HL-60/S4 (cell line): ENCODE results near the gene EXD3.

ENCODE experiments used
- in situ Hi-C: fragments of 300-500 bp; cut with MboI; formaldehyde crosslinking; loops from 2 replicates; pipeline ENCODE4 v1.14.3; 2022; ENCODE audit warnings: low sequenced_read_pairs

EXD3 gene

DNA sequence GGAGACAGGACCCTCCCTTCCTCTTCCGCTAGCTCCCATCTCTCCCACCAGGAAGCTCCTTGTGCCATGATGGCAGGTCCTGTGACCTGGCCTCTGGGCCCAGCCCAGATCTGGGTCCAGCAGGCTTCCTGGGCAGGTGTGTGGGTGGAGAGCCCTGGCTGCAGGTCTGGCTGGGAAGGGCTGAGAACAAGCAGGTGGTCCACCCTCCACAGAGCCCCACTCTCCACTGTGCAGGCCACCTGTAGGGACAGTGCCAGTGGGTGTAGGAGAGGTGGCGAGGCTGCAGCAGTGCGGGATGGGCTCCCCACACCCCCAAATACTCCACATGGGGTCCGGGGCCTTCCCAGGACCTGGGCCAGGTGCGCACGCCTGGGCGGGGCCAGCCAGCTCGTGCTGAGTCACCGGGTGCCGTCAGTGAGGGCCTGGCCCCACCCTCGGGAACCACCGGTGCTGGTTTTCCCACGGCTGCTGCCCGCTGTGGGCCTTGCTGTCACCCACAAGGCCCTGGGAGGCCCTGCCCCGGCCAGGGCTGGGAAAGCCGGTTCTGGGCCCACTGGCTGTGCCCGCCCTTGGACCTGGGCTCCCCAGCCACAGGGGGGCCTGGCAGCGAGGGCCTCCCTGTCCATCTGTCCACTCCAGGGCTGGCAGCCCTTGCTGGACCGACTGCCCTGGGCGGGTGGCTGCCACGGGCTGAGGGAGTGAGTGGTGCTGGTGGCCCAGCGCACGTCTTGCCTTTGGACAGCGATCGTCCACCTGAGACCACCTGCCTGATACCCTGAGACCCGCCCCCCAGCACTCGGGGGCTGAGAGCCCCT lies 111.6 kb downstream of the EXD3 start:
- in situ Hi-C loops = no loop called here

DNA sequence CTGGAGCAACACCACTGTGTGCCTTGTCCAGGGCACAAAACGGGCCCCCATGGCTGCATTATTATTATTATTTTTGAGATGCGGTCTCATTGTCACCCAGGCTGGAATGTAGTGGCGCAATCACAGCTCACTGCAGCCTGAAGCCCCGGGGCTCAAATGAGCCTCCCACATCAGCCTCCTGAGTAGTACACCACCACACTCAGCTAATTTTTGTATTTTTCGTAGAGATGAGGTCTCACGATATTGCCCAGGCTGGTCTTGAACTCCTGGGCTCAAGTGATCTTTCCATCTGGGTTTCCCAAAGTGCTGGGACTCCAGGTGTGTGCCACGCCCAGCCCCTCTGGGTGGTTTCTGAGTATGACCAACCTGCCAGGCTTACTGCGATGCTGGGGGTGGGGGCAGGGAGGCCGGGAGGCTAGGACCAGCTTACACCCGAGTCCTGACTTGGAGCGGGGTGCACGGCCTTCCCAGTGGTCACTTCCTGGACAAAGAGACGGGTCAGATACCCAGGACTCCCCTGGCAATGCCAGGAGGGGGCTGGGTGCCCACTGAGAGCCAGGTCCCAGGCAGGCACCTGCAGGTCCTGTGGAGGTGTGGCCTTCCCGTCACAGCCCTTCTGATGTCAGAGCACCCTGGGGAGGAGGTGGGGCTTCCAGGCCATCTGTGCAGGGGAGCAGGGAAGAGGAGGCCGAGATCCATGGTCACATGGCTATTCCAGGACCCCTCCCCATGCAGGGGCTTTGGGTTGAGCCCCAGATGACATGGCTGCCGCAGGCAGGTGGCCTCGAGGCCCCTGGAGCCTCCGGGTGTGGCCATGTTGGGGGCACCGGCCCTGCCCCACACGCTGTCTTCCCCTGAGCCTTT lies 112.5 kb downstream of the EXD3 start:
- in situ Hi-C loops = no loop called here

DNA sequence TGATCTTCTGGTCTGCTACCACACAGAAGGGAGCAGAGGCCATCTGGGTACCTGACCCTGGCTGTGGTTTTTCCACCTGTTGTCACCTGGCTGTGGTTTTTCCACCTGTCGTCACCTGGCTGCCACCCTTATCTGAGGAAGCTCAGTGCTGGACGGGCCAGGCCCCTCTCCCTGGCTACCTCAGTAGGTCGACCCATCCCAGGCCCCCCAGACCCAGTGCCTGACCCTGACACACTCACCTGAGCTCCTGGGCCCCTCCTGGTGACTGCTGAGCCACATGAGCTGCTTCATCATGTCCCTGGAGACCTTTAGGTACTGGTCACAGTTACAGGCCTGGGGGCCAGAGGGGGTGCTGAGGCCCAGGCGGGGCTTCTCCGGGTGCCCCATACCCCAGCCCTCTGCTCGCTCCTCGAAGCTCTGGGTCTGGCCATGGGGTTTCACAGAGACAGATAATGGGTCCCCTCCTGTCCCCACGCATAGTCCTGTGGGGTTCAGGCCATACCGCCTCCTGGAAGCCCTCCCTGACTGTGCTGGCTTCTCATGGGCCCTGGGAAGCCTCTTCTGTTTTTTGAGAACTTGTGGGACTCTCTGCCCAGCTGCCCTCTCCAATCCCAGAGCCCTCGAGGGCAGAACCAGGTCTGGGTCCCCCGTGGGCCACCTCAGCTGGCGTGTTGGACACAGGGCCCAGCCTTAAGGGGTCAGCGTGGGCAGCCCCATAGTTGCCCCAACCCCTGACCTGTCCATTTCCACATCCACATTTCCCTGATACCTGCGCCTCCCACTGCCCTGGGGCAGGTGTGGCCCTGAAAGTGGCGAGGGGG lies 113.4 kb downstream of the EXD3 start:
- in situ Hi-C loops = no loop called here

DNA sequence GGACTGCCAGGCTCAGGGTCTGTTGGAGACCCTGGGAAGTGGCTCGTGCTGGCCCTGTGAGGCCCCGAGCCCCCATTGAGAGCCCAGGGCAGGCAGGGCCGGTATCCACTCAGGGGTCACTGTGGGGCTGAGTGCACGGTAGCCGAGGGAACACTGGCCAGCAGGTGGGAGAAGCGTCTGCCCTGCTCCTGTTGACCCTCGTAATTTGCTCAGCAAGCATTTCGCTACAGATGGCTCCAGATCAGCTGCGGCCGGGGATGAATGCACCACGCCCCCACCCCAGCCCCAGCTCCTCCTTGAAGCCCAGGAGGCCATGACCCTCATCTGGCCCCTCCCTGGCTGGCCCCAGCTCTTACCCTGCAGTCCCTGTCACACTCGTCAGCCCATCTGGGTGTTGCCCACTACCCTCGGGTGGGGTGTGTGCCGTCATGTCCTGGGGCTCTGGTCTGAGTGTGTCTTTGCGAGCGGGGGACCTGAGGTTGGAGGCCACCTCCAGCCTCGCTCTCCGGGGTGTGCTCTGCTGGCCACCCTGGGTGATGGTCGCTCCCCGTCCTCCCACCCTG lies 114.8 kb downstream of the EXD3 start:
- in situ Hi-C loops = no loop called here

DNA sequence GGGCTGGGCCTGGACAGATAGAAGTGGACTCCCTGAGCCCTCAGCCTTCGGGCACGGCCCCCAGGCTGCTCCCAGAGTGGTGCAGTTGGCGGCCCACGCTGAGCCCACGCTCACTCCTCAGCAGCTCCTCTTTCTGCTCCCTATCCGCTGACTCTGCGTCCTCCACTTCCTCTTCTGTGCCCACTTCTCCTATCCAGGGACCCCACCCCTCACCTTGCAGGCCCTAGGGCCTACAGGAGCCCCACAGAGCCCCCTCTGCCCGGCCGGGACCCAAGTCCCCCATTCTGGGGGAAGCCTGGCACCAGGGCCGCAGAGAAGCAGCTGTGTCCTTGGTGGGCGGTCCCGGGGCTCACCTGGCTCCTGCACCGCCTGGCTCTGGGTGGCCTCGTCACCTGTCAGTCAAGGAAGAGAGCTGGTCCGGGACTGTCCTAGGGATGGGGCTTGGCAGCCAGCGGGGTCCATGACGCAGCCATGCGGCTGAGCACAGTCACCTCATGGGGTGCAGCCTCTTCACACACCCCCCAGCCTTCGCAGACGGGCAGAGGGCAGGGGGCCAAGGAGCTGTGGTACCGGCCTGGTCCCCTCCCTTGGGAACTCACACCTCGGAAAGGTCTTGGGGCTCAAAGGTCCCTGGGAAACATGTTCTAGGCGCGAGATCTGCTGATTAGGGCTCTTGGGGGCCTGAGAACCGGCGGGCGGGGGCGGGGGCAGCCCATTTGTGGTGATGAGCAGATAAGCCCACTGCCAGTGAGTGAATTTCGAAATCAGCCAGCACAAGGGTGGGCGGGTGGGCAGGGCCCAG lies 115.5 kb downstream of the EXD3 start:
- in situ Hi-C loops = no loop called here

DNA sequence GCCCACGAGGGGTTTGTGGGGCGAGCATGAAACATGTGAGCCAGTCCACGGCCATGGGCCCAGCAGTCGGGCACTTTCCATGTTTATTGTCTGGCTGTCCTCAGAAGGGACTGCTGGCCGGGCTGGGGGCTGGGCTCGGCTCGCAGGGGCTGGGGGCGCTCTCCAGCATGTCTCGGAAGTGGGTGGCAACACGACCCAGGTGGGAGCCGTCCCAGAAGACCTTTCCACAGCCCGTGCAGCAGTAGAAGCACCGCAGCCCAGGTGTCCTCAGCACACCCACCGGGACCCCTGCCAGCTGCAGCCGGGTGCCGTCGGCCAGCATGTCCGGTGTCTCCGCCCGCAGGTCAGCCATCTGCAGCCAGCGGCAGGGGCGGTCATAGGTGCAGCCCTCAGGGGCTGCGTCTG lies 116.1 kb downstream of the EXD3 start:
- in situ Hi-C loops = no loop called here

DNA sequence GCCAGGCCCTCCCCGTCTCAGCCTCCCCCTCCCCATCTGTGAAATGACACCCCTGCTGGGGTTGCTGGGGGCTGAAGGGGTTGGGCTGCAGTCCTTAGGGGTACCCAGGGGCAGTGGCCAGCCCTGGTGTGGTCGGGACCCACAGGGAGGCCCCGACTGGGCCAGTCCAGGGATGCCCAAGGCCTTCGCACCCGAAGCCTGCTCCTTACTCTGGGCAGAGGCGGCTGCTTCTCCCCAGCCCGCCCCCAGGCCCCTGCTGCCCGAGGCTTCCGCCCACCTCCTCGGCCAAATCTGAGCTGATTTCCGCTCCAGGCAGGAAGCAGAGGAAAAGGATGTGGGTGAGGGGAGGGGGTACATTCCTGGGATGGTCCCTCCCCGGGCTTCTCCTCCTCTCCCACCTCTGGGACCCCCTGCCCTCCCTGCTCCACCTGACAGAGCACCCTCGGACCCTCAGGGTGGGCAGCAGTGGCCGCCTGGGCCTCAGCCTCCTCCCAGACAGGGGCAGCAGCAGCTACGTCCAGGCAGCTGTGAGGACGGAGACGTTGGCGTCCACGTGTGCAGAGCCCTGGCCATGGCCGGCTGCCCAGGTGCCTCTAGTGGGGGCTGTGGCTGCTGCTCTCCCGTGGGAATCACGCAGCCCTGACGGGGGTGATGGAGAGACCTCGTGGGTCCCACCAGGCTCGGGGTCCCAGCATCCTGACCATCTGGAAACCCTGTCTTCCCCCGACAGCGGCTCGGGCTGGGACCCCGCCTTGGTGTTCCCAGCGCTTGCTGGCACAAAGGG lies 116.7 kb downstream of the EXD3 start:
- in situ Hi-C loops = no loop called here

DNA sequence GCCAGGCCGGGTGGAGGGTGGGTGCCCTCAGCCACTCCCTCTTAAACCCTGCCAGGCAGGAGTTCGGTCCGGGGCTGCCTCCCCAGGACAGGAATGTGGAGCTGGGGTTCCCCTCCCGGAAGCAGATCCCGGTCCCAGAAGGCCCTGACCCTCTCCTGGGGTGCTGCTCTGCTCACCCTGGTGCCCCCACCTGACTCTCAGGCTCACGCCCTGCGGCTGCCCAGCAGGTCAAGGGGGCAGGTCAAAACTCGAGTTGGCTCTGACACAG lies 117.2 kb downstream of the EXD3 start:
- in situ Hi-C loops = no loop called here

DNA sequence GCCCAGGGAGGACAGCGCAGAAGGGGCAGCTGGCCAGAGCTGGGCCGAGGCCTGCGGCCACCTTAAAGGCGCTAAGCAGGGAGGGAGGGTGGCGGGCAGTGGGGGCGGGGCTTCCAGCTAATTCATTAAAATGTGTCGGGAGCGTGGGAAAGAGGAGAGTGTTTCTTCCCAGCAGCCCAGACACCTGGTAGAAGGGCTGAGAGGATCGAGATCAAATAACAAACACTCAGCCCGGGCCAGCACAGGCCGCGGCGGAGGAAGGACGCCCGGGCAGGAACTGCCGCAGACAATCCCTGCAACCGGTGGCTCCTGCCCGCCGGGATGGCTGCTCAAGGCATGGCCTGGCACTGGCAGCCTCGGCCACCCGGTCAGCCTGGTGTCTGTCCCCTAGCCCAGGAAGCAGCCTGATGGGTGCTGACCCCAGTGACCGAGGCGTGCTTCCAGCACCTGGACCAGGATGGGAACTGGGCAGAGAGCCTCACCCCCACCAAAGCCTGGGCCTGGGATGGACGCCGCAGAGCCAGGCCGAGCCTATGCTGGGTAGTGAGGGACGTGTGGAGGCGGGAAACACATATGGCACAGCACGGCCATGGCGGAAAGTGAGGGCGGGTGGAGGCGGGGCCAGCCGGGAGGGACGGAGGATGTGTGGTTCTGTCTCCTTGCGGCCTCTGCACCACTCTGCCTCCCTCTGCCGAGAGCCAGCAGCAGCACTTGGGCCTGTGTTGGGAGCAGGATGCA lies 117.7 kb downstream of the EXD3 start:
- in situ Hi-C loops = no loop called here

DNA sequence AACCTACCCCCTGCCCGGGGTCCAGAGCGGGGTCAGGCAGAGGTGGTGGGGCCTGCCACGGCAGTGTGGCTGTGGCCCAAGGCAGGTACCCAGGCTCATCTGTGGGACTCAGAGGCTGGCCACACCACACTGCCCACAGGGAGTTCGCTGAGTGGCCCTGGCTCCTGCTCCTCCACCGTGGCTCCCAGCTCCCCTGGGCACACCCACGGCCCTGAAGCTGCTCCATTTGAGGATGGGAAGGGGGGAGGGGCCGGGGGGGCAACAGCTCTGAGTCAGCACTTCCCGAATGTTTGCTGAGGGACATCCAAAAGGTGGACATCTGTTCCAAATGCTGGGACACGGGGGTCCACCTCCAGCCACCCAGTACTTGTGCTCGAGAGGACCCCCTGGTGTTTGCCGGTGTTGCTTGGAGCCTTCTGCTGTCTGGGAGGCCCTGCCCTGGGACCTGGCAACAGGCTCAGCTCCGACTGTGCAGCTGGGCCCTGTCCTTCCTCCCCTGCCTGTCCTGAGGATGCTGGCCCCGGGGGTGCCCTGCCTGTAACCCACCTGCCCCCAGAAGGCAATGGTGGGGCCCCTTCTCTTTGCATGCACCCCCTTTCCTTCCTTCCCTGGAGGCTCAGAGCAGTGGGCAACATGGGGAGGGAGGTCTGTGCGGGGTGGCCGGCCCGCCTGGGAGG lies 118.4 kb downstream of the EXD3 start:
- in situ Hi-C loops = no loop called here

DNA sequence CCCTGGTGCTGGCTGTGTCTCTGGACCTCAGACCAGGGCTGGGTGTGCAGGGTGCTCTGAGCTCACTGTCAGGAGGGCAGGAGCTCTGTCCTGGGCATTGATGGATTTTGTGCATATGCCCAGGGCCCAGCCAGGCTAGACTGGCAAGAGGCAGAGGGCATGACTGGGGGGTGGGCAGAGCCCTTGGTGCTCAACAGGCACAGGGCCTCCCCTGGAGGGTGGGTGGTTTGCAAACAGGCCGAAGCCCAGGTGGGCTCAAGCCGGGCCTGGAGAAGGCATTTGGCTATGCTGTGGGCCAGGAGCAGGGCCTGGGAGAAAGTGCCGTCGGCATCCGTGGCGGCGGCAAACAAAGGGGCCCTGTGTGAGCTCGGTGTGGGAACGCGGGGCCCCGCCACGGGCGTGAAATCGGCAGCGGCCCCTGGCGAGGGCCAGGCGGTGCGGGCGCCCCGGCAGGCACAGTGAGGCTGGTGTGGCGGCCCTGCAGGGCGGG lies 119.0 kb downstream of the EXD3 start:
- in situ Hi-C loops = no loop called here

DNA sequence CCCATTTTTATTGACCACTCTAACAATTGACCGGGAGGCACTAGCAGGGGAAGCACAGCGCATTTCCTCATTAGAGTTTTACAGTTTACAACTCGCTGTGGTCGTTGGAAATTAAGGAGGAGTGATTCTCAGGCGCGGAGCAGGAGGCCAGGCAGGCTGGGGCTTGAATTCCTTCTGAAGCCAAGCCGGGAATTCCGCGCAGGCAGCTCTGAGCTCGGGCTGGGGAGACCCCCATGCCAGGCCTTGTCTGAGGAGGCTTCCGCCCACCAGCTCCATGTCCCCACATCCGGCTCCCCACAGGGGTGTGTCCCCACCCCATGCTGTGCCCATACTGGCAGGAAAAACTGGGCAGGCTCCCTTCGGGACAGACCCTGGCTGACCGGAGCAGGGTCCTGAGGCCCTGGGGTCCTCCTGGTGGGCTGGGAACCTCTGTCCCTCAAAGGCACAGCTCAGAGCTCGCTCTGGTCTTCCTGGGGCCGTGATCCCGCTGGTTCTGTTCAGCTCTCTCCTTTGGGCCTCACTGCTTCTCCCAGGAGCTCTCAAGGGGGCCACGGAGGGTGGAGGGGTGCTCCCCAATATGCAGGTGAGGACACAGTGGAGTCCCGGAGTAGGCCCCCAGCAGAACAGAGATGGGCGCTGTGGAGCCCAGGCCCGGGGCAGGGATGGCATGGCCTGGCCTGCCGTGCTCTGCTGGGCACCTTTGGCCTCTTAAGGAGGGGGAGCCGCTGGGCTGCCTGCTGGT lies 119.6 kb downstream of the EXD3 start:
- in situ Hi-C loops = no loop called here

DNA sequence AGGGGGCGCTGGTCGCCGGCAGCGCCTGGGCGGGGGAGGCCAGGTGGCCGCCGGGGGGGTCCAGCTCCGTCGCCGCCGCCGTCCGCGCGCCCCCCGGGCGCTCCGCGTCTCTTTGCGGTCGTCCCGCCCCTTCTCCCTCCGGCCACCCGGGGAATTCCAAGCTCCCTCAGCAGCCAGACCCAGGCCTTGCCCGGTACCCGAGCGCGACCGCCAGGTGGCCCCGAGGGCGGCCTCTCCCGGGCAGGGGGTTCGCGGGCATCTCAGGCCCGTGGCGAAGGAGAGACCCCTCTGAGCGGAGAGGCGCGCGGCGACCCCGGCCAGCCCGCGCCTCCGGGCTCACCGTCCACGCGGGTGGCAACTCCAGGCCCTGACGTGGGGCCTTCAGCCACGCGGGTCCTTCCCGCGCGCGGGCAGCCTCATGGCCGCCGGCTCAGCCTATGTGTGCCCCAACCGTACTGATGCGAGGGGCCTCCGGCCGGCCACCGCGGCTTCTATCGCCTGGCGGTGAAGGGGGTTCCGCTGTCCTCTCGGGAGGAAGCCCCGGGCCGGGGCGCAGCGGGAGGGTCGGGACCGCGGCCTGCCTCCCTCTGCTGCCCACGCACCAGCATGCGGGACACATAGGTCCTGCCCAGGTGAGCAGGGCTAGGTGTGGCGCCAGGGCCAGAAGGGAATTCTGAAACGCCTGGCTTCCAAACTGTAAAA lies 120.4 kb downstream of the EXD3 start:
- in situ Hi-C loops = no loop called here

DNA sequence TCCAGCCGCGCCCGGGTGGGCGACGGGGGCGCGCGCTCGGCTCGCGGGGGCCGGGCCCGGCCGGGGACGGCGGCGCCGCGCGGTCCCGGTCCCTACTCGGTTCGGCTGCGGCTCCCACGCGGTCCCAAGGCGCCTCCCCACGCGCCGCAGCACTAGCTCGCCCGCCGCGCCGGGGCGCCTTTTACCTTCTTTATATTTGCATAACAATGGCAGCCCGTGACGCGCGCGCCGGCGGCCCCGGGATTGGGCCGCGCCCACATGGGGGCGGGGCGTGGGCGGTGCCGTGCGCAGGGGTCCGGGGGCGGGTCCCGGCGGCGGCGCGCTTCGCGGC lies 120.9 kb downstream of the EXD3 start, which contains the start of gene NRARP:
Gene NRARP (minus strand): TSS at position 154 of the 331 bp plus-strand sequence. CDS start 343 bp downstream, outside the sequence.
- in situ Hi-C loops = no loop called here

DNA sequence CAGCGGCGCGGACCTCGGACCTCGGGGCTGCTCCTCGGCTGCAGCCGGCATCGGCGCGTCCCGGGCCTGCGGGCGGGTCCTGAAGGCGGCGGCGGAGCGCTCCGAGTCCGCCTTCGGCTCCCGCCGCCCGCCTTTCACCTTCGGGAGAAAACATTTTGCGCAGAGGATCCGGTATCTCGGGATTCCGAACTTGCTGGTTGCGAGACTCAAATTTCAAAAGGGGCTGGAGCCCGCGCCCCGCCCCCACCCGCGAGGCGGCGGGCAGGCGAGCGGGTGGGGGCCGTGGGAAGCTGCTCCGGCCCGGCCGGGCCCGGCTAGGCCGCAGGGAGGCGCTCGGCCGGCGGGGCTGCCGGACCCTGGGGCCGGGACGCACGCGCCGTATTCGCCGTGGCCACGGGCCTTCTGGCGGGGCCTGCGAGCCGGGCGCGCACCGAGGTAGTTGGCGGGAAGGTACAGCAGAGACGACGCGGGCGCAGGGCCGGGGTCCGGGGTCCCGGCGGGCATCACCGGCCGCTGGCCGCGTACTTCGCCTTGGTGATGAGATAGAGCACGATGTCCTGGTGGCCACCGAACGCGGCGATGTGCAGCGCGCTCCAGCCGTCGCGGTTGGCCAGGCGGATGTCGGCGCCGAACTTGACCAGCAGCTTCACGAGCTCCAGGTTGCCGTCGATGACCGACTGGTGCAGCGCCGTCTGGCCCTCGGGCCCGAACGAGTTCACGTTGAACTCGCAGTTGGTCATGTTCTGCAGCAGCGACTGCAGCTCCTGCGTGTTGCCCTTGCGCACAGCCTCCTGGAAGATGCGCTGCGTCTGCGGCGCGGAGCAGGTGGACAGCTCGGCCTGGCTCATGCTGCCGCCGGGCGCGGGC lies 121.6 kb downstream of the EXD3 start:
- in situ Hi-C loops = no loop called here

DNA sequence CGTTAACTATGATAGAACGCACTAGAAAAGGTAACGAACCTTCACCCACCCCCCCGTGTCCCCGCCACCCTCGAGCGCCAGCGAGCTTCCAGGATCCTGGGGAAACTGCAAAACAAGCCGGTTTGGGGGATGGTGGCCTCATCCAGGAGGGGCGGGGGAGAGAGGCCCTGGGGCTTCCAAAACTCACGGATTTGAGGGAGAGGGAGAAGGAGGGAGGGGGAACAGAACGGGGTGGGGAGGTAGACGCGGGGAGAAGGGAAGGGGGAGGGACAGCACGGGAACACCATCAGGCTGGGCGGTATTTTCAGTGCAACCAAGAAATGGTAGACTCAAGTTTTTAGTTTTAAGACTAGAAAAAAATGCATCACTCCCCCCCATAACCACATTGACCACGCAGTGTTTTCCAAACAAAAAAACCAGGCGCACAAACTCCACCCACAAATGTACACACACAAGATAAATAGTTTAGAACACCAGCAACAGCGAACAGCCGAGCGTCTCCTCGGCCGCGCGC lies 122.3 kb downstream of the EXD3 start:
- in situ Hi-C loops = no loop called here
